ENCODE results near the gene TMEM31. TPM values are rescaled to one million over a fixed set of nuclear protein-coding genes. Genes with fewer than 3 reads are reported as not detected.

Gene TMEM31
- polyA plus RNA-seq, result not detected

GRCh38 chrX:103710609-103711008 is at the start of gene TMEM31:
Gene TMEM31 (plus strand): TSS chrX:103710909. CDS start chrX:103712259, 1,350 bp downstream.
- Mint-ChIP-seq H3K9me3 (no peaks in the 10 kb centered on the region), H3K4me3 (no peak within 1 kb of the TSS), H3K36me3 (no peaks in the 10 kb centered on the region), H3K27me3 (ENCODE audit: low read depth in 3 of 3) (peaks cover 3 to 9% (median 8%) of the 10 kb centered on the region in 3 donors), H3K27ac (no peak within 1 kb of the TSS), H3K4me1 (no peaks in the 10 kb centered on the region)
- no peak for DNase-seq

GRCh38 chrX:103663981-103664762 is 46.5 kb upstream of the TMEM31 start:
- Mint-ChIP-seq H3K4me3 (no peak overlapping the region), H3K27me3 (ENCODE audit: low read depth in 3 of 3) (peaks cover 0 to 6% (median 5%) of the 10 kb centered on the region in 3 donors), H3K4me1 (no peaks in the 10 kb centered on the region), H3K36me3 (peaks cover 0 to under 1% (median 0%) of the 10 kb centered on the region in 3 donors), H3K27ac (no peak overlapping the region), H3K9me3 (no peaks in the 10 kb centered on the region)
- no peak for DNase-seq

- Mint-ChIP-seq H3K27ac (no peak overlapping the region), H3K36me3 (no peaks in the 10 kb centered on the region), H3K4me1 (no peaks in the 10 kb centered on the region), H3K9me3 (no peaks in the 10 kb centered on the region), H3K27me3 (ENCODE audit: low read depth in 3 of 3) (peaks cover 0 to 6% (median 5%) of the 10 kb centered on the region in 3 donors), H3K4me3 (no peak overlapping the region)
- DNase-seq, result no peak
Measured at GRCh38 chrX:103666202-103667107, 44.3 kb upstream of the TMEM31 start.

GRCh38 chrX:103669745-103670144 is 41.0 kb upstream of the TMEM31 start:
- Mint-ChIP-seq H3K4me3 (no peak overlapping the region), H3K27me3 (ENCODE audit: low read depth in 3 of 3) (peaks cover 0 to 6% (median 0%) of the 10 kb centered on the region in 3 donors), H3K9me3 (no peaks in the 10 kb centered on the region), H3K27ac (no peak overlapping the region), H3K36me3 (no peaks in the 10 kb centered on the region), H3K4me1 (no peaks in the 10 kb centered on the region)
- DNase-seq, result no peak

GRCh38 chrX:103674531-103675454 is 35.9 kb upstream of the TMEM31 start:
- no peak for DNase-seq
- Mint-ChIP-seq H3K4me3 (no peak overlapping the region), H3K4me1 (no peaks in the 10 kb centered on the region), H3K9me3 (no peaks in the 10 kb centered on the region), H3K27me3 (ENCODE audit: low read depth in 3 of 3) (peaks cover 1 to 4% (median 3%) of the 10 kb centered on the region in 3 donors), H3K36me3 (peaks cover 0 to 21% (median 11%) of the 10 kb centered on the region in 3 donors), H3K27ac (no peak overlapping the region)

GRCh38 chrX:103678199-103678993 is 32.3 kb upstream of the TMEM31 start:
- Mint-ChIP-seq H3K9me3 (no peaks in the 10 kb centered on the region), H3K4me1 (no peaks in the 10 kb centered on the region), H3K36me3 (peaks cover 0 to 21% (median 15%) of the 10 kb centered on the region in 3 donors), H3K27ac (no peak overlapping the region), H3K27me3 (ENCODE audit: low read depth in 3 of 3) (peaks cover 0 to 4% (median 3%) of the 10 kb centered on the region in 3 donors), H3K4me3 (no peak overlapping the region)
- no peak for DNase-seq

- Mint-ChIP-seq H3K4me1 (peaks cover 3 to 10% of the 10 kb centered on the region in 2 donors), H3K27me3 (ENCODE audit: low read depth in 3 of 3) (peaks cover 0 to 4% (median 0%) of the 10 kb centered on the region in 3 donors), H3K27ac (no peak overlapping the region), H3K4me3 (no peak overlapping the region), H3K9me3 (no peaks in the 10 kb centered on the region), H3K36me3 (peaks cover 0 to 24% (median 15%) of the 10 kb centered on the region in 3 donors)
- no peak for DNase-seq
Measured at GRCh38 chrX:103681443-103681842, 29.3 kb upstream of the TMEM31 start.

- no peak for DNase-seq
- Mint-ChIP-seq H3K36me3 (peaks cover 0 to 5% (median 3%) of the 10 kb centered on the region in 3 donors), H3K4me1 (peaks cover 3 to 10% of the 10 kb centered on the region in 2 donors), H3K9me3 (no peaks in the 10 kb centered on the region), H3K27ac (peak overlapping the region in 5 of 6 donors; percentile 55 to 92 (median 80)), H3K27me3 (ENCODE audit: low read depth in 3 of 3) (peaks cover 0 to 2% (median 0%) of the 10 kb centered on the region in 3 donors), H3K4me3 (peak overlapping the region in 2 of 5 donors; percentile 2 to 76)
Measured at GRCh38 chrX:103685396-103685795, 25.3 kb upstream of the TMEM31 start.

- peak; percentile 87 to 92 (median 92) for DNase-seq
- Mint-ChIP-seq H3K27me3 (ENCODE audit: low read depth in 3 of 3) (no peaks in the 10 kb centered on the region), H3K9me3 (no peaks in the 10 kb centered on the region), H3K4me1 (peaks cover 3 to 10% of the 10 kb centered on the region in 2 donors), H3K27ac (peak within 1 kb of the TSS in 5 of 6 donors; percentile 55 to 92 (median 80)), H3K36me3 (peaks cover 0 to 5% (median 3%) of the 10 kb centered on the region in 3 donors), H3K4me3 (peak within 1 kb of the TSS in 1 of 5 donors; percentile 76)
Measured at GRCh38 chrX:103686199-103687072, 24.3 kb upstream of the TMEM31 start, which contains the start of gene MORF4L2. Gene MORF4L2 (minus strand): TSS chrX:103686699. CDS start chrX:103677027, 9,672 bp downstream.

GRCh38 chrX:103687073-103687695 is 23.5 kb upstream of the TMEM31 start:
- Mint-ChIP-seq H3K36me3 (peaks cover 0 to 5% (median 0%) of the 10 kb centered on the region in 3 donors), H3K4me3 (no peak overlapping the region)

GRCh38 chrX:103687696-103688201 is 23.0 kb upstream of the TMEM31 start:
- Mint-ChIP-seq H3K4me3 (no peak overlapping the region), H3K9me3 (no peaks in the 10 kb centered on the region), H3K4me1 (peaks cover 3 to 10% of the 10 kb centered on the region in 2 donors), H3K36me3 (peaks cover 0 to 5% (median 0%) of the 10 kb centered on the region in 3 donors), H3K27ac (no peak overlapping the region), H3K27me3 (ENCODE audit: low read depth in 3 of 3) (no peaks in the 10 kb centered on the region)
- DNase-seq, result peak; percentile 41 to 54 (median 48)

More at GRCh38 chrX:103687073-103687695, 23.5 kb upstream of the TMEM31 start:
- no peak overlapping the region for H3K27ac Mint-ChIP-seq
- H3K9me3 Mint-ChIP-seq, result no peaks in the 10 kb centered on the region
- DNase-seq, result peak; percentile 86 to 89 (median 89)
- no peaks in the 10 kb centered on the region for H3K27me3 Mint-ChIP-seq (ENCODE audit: low read depth in 3 of 3)
- H3K4me1 Mint-ChIP-seq, result peaks cover 3 to 10% of the 10 kb centered on the region in 2 donors
